ENCODE data around the gene CACFD1.

CACFD1 gene

GRCh38 chr9:133429641-133430161, 30.1 kb upstream of the CACFD1 start:
- ChIA-PET CTCF (interaction anchor here (1.0 to 1.9 kb wide), 2 partner anchors 13 to 30 kb away, joined by 4 to 5 read pairs; partner anchors contain the start of gene CACFD1), POLR2A (interaction anchor here (1.4 to 2.1 kb wide), 2 partner anchors 10 to 30 kb away, joined by 4 to 12 read pairs; partner anchors contain the start of gene CACFD1)
- H3K36me3 ChIP-seq (ENCODE audit: control insufficient read depth in 2 of 2, insufficient read depth in 1 of 2, low read length in 2 of 2): peaks cover 0 to 16% of the 10 kb centered on the region in 2 experiments; a peak in 1 of 3 replicates
- no peak for TF ChIP-seq ZBTB7A (tag by site-specific recombination; IDR thresholded peaks at IDR 0.05; ENCODE audit: low read depth)
- TF ChIP-seq ZBTB8A (tag by site-specific recombination; IDR thresholded peaks at IDR 0.05): no peak
- no peak for TF ChIP-seq ZNF580 (tag by site-specific recombination; IDR thresholded peaks at IDR 0.05)
- TF ChIP-seq TSHZ1 (tag by site-specific recombination; IDR thresholded peaks at IDR 0.05; ENCODE audit: borderline replicate concordance): no peak
- no peak for TF ChIP-seq ZNF416 (tag by site-specific recombination; IDR thresholded peaks at IDR 0.05)
- TF ChIP-seq ZNF544 (tag by site-specific recombination; IDR thresholded peaks at IDR 0.05): no peak
- TF ChIP-seq ZSCAN16 (tag by site-specific recombination; IDR thresholded peaks at IDR 0.05): no peak
- TF ChIP-seq ZNF792 (tag by site-specific recombination; IDR thresholded peaks at IDR 0.05): no peak
- no peak for TF ChIP-seq ZNF280C (tag by site-specific recombination; IDR thresholded peaks at IDR 0.05)
- no peak for TF ChIP-seq MYNN (tag by site-specific recombination; IDR thresholded peaks at IDR 0.05; ENCODE audit: borderline replicate concordance)
- TF ChIP-seq MZF1 (tag by site-specific recombination; IDR thresholded peaks at IDR 0.05; ENCODE audit: borderline replicate concordance): no peak
- TF ChIP-seq ZBTB10 (tag by site-specific recombination; IDR thresholded peaks at IDR 0.05): no peak
- no peak for TF ChIP-seq ZNF324 (tag by site-specific recombination; IDR thresholded peaks at IDR 0.05)
- TF ChIP-seq ZNF394 (tag by site-specific recombination; IDR thresholded peaks at IDR 0.05; ENCODE audit: borderline replicate concordance): no peak
- H3K4me1 ChIP-seq (ENCODE audit: control insufficient read depth, insufficient read depth, low read length): 0 out of 2 replicates have a peak, but pooled peaks cover 3% of the 10 kb centered on the region
- H3K27ac ChIP-seq (ENCODE audit: extremely low read depth, low read depth, low read length): no peak overlapping the region
- no peak overlapping the region for H3K4me3 ChIP-seq (ENCODE audit: low read depth, low read length)
- H3K9me3 ChIP-seq (ENCODE audit: control insufficient read depth, insufficient read depth, low read depth, low read length): no peaks in the 10 kb centered on the region

GRCh38 chr9:133430244-133430643, 29.5 kb upstream of the CACFD1 start:
- CTCF ChIA-PET: interaction anchor here (1.0 to 1.9 kb wide), 2 partner anchors 13 to 29 kb away, joined by 4 to 5 read pairs; partner anchors contain the start of gene CACFD1
- POLR2A ChIA-PET: interaction anchor here (1.4 to 2.1 kb wide), 2 partner anchors 9 to 29 kb away, joined by 4 to 12 read pairs; partner anchors contain the start of gene CACFD1
- H3K4me3 ChIP-seq (ENCODE audit: low read depth, low read length): no peak overlapping the region
- TF ChIP-seq WT1 (tag by site-specific recombination; IDR thresholded peaks at IDR 0.05): no peak
- TF ChIP-seq BCL6B (tag by site-specific recombination; IDR thresholded peaks at IDR 0.05): no peak
- TF ChIP-seq ZNF830 (tag by site-specific recombination; IDR thresholded peaks at IDR 0.05; ENCODE audit: low read depth): no peak
- no peak for TF ChIP-seq EGR2 (tag by site-specific recombination; IDR thresholded peaks at IDR 0.05; ENCODE audit: low read depth)
- no peak for TF ChIP-seq ZNF549 (tag by site-specific recombination; IDR thresholded peaks at IDR 0.05)
- no peak for TF ChIP-seq ZNF138 (tag by site-specific recombination; IDR thresholded peaks at IDR 0.05; ENCODE audit: borderline replicate concordance)
- TF ChIP-seq ZNF529 (tag by site-specific recombination; IDR thresholded peaks at IDR 0.05; ENCODE audit: insufficient replicate concordance): no peak
- TF ChIP-seq ZNF112 (tag by site-specific recombination; IDR thresholded peaks at IDR 0.05): no peak
- TF ChIP-seq ZNF18 (tag by site-specific recombination; IDR thresholded peaks at IDR 0.05): no peak

More at GRCh38 chr9:133430244-133430643, 29.5 kb upstream of the CACFD1 start:
- Histone ChIP-seq H3K27ac (ENCODE audit: extremely low read depth, low read depth, low read length) (no peak overlapping the region), H3K4me1 (ENCODE audit: control insufficient read depth, insufficient read depth, low read length) (0 out of 2 replicates have a peak, but pooled peaks cover 3% of the 10 kb centered on the region), H3K9me3 (ENCODE audit: control insufficient read depth, insufficient read depth, low read depth, low read length) (no peaks in the 10 kb centered on the region), H3K36me3 (ENCODE audit: control insufficient read depth in 2 of 2, insufficient read depth in 1 of 2, low read length in 2 of 2) (peaks cover 0 to 16% of the 10 kb centered on the region in 2 experiments; a peak in 1 of 3 replicates)
